ENCODE measurements around the gene NF1.

DNA sequence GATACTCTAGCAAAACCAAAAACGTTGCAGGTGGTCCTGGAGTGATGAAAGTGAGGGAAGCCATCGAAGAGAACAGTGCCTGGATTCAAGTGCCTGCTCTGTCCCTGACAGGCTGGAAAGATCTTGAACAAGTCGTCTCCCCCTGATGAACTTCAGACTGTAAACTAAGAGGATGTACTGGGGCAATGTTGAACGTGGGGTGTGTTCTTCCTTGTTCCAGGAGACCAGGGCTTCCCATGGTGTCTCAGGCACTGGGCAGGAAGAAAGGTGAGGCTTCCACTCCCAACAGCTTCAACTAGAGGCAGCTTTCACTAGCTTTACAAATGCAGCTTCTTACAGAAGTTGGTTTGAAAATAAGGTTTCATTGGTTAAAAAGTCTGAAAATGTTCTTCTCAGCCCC lies 21.4 kb upstream of the NF1 start:
- TF ChIP-seq ZNF629 (tag by site-specific recombination; IDR thresholded peaks at IDR 0.05) = no peak
- TF ChIP-seq, protein P1, sequence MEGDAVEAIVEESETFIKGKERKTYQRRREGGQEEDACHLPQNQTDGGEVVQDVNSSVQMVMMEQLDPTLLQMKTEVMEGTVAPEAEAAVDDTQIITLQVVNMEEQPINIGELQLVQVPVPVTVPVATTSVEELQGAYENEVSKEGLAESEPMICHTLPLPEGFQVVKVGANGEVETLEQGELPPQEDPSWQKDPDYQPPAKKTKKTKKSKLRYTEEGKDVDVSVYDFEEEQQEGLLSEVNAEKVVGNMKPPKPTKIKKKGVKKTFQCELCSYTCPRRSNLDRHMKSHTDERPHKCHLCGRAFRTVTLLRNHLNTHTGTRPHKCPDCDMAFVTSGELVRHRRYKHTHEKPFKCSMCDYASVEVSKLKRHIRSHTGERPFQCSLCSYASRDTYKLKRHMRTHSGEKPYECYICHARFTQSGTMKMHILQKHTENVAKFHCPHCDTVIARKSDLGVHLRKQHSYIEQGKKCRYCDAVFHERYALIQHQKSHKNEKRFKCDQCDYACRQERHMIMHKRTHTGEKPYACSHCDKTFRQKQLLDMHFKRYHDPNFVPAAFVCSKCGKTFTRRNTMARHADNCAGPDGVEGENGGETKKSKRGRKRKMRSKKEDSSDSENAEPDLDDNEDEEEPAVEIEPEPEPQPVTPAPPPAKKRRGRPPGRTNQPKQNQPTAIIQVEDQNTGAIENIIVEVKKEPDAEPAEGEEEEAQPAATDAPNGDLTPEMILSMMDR (tag by site-specific recombination; IDR thresholded peaks at IDR 0.05) = no peak
- TF ChIP-seq, protein P2, sequence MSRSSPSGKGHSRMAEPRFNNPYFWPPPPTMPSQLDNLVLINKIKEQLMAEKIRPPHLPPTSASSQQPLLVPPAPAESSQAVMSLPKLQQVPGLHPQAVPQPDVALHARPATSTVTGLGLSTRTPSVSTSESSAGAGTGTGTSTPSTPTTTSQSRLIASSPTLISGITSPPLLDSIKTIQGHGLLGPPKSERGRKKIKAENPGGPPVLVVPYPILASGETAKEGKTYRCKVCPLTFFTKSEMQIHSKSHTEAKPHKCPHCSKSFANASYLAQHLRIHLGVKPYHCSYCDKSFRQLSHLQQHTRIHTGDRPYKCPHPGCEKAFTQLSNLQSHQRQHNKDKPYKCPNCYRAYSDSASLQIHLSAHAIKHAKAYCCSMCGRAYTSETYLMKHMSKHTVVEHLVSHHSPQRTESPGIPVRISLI (tag by site-specific recombination; IDR thresholded peaks at IDR 0.05) = no peak
- TF ChIP-seq OSR2 (tag by site-specific recombination; IDR thresholded peaks at IDR 0.05) = no peak
- TF ChIP-seq, protein P3, sequence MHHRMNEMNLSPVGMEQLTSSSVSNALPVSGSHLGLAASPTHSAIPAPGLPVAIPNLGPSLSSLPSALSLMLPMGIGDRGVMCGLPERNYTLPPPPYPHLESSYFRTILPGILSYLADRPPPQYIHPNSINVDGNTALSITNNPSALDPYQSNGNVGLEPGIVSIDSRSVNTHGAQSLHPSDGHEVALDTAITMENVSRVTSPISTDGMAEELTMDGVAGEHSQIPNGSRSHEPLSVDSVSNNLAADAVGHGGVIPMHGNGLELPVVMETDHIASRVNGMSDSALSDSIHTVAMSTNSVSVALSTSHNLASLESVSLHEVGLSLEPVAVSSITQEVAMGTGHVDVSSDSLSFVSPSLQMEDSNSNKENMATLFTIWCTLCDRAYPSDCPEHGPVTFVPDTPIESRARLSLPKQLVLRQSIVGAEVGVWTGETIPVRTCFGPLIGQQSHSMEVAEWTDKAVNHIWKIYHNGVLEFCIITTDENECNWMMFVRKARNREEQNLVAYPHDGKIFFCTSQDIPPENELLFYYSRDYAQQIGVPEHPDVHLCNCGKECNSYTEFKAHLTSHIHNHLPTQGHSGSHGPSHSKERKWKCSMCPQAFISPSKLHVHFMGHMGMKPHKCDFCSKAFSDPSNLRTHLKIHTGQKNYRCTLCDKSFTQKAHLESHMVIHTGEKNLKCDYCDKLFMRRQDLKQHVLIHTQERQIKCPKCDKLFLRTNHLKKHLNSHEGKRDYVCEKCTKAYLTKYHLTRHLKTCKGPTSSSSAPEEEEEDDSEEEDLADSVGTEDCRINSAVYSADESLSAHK (tag by site-specific recombination; IDR thresholded peaks at IDR 0.05) = no peak
- TF ChIP-seq ZFP37 (tag by site-specific recombination; IDR thresholded peaks at IDR 0.05) = no peak
- TF ChIP-seq, protein P4, sequence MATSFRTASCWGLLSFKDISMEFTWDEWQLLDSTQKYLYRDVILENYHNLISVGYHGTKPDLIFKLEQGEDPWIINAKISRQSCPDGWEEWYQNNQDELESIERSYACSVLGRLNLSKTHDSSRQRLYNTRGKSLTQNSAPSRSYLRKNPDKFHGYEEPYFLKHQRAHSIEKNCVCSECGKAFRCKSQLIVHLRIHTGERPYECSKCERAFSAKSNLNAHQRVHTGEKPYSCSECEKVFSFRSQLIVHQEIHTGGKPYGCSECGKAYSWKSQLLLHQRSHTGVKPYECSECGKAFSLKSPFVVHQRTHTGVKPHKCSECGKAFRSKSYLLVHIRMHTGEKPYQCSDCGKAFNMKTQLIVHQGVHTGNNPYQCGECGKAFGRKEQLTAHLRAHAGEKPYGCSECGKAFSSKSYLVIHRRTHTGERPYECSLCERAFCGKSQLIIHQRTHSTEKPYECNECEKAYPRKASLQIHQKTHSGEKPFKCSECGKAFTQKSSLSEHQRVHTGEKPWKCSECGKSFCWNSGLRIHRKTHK (tag by site-specific recombination; IDR thresholded peaks at IDR 0.05) = no peak
- no peak for TF ChIP-seq ZIC2 (tag by site-specific recombination; IDR thresholded peaks at IDR 0.05)
- TF ChIP-seq, protein P5, sequence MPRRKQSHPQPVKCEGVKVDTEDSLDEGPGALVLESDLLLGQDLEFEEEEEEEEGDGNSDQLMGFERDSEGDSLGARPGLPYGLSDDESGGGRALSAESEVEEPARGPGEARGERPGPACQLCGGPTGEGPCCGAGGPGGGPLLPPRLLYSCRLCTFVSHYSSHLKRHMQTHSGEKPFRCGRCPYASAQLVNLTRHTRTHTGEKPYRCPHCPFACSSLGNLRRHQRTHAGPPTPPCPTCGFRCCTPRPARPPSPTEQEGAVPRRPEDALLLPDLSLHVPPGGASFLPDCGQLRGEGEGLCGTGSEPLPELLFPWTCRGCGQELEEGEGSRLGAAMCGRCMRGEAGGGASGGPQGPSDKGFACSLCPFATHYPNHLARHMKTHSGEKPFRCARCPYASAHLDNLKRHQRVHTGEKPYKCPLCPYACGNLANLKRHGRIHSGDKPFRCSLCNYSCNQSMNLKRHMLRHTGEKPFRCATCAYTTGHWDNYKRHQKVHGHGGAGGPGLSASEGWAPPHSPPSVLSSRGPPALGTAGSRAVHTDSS (tag by site-specific recombination; IDR thresholded peaks at IDR 0.05) = no peak

Measured in HEK293 (cell line).